HG02938 (cell line): ENCODE results near the gene IL1R2.

Experiments used
- ATAC-seq: cut with Tn5 transposase; IDR thresholded peaks from one replicate; pipeline ENCODE4 v1.9.1; 2021; ENCODE audit warnings: mild to moderate bottlenecking, moderate library complexity; ENCODE audit not compliant: unreplicated experiment

The IL1R2 gene

GRCh38 chr2:101972621-101973434 lies 18.9 kb upstream of the IL1R2 start:
- no peak for ATAC-seq

- no peak for ATAC-seq
Measured at GRCh38 chr2:101974663-101975062, 17.1 kb upstream of the IL1R2 start.

- no peak for ATAC-seq
Measured at GRCh38 chr2:101975171-101975870, 16.4 kb upstream of the IL1R2 start.

- ATAC-seq: no peak
Measured at GRCh38 chr2:101976891-101977290, 14.9 kb upstream of the IL1R2 start.

GRCh38 chr2:101980368-101980767 lies 11.4 kb upstream of the IL1R2 start:
- no peak for ATAC-seq

- ATAC-seq: no peak
Measured at GRCh38 chr2:101981066-101981465, 10.7 kb upstream of the IL1R2 start.

GRCh38 chr2:101981504-101981903 lies 10.3 kb upstream of the IL1R2 start:
- no peak for ATAC-seq

GRCh38 chr2:101982495-101983029 lies 9.2 kb upstream of the IL1R2 start:
- ATAC-seq: no peak

- no peak for ATAC-seq
Measured at GRCh38 chr2:101983486-101983885, 8.3 kb upstream of the IL1R2 start.

GRCh38 chr2:101983928-101984327 lies 7.8 kb upstream of the IL1R2 start:
- no peak for ATAC-seq

GRCh38 chr2:101984656-101985055 lies 7.1 kb upstream of the IL1R2 start:
- no peak for ATAC-seq

GRCh38 chr2:101985101-101985792 lies 6.5 kb upstream of the IL1R2 start:
- no peak for ATAC-seq

- ATAC-seq: no peak
Measured at GRCh38 chr2:101985793-101986164, 6.0 kb upstream of the IL1R2 start.

- ATAC-seq: no peak
Measured at GRCh38 chr2:101986376-101986775, 5.4 kb upstream of the IL1R2 start.

- no peak for ATAC-seq
Measured at GRCh38 chr2:101986804-101987740, 4.7 kb upstream of the IL1R2 start.

- no peak for ATAC-seq
Measured at GRCh38 chr2:101987832-101988231, 3.9 kb upstream of the IL1R2 start.

- ATAC-seq: no peak
Measured at GRCh38 chr2:101988541-101988940, 3.2 kb upstream of the IL1R2 start.

GRCh38 chr2:101989740-101990460 lies 1.9 kb upstream of the IL1R2 start:
- no peak for ATAC-seq

GRCh38 chr2:101993772-101994171 lies 2.0 kb downstream of the IL1R2 start:
- ATAC-seq: no peak

- no peak for ATAC-seq
Measured at GRCh38 chr2:101995019-101995418, 3.3 kb downstream of the IL1R2 start.
